B cell (primary cell): ENCODE measurements around the gene TREML2. TPM values are rescaled to one million over a fixed set of nuclear protein-coding genes. Genes with fewer than 3 reads are reported as not detected.

Source experiments
- ATAC-seq: fragments of 200-7000 bp; cut with Tn5 transposase; one replicate; pipeline ENCODE4 v1.10.0; 2021; ENCODE audit warnings: low read depth, mild to moderate bottlenecking, moderate number of reproducible peaks, moderate library complexity
- CTCF ChIA-PET: fragments of 350-600 bp; sonication (Branson Sonifier 250); formaldehyde crosslinking; loops from one replicate; lab custom pipeline; 2021; ENCODE audit warnings: antibody characterized with exemption, inconsistent platforms; lab: Charles Lee
- POLR2A ChIA-PET: fragments of 350-600 bp; sonication (Branson Sonifier 250); formaldehyde crosslinking; loops from one replicate; lab custom pipeline; 2021; ENCODE audit warnings: antibody characterized with exemption; lab: Charles Lee
- DNase-seq: peaks from one replicate; pipeline ENCODE4 v3.0.0; 2013
- H2AFZ ChIP-seq: 2 replicates; pipeline ENCODE4 v1.6.1; 2012; ENCODE audit warnings: mild to moderate bottlenecking, low read depth, low read length; ENCODE audit not compliant: insufficient read depth, poor library complexity, severe bottlenecking
- H3K27ac ChIP-seq, 2 donors: 1 replicate in 1 of 2; 2 replicates in 1 of 2; pipeline ENCODE4 v1.5.1; 2012 to 2013; ENCODE audit warnings: low read length in 2 of 2, mild to moderate bottlenecking in 2 of 2, moderate library complexity in 1 of 2
- H3K27me3 ChIP-seq, 4 experiments: fragments of 200-600 bp in 1 of 4; sonication (generic) in 1 of 4; replicated peaks in 1 of 4; 1 replicate in 2 of 4; 2 replicates in 2 of 4; pipeline versions ENCODE4 v1.6.1 to v1.7.0; 2013 to 2016; ENCODE audit warnings: low read length in 3 of 4, mild to moderate bottlenecking in 2 of 4, mixed read lengths in 1 of 4, moderate library complexity in 1 of 4; ENCODE audit not compliant: insufficient read depth in 4 of 4, control insufficient read depth in 3 of 4; ENCODE audit errors: control extremely low read depth in 1 of 4
- H3K36me3 ChIP-seq, 2 experiments: replicated peaks in 1 of 2; 1 replicate in 1 of 2; 2 replicates in 1 of 2; pipeline versions ENCODE4 v1.6.1 to v1.7.1; 2013; ENCODE audit warnings: low read length in 1 of 2; ENCODE audit not compliant: insufficient read depth in 2 of 2, control insufficient read depth in 1 of 2; ENCODE audit errors: control extremely low read depth in 1 of 2, extremely low read depth in 1 of 2
- H3K4me1 ChIP-seq, 2 donors: fragments of 200-600 bp in 1 of 2; sonication (generic) in 1 of 2; 1 replicate in 1 of 2; 2 replicates in 1 of 2; pipeline versions ENCODE4 v1.5.1 to v1.6.1; 2013 to 2017; ENCODE audit warnings: low read length in 2 of 2; ENCODE audit not compliant: control insufficient read depth in 2 of 2, insufficient read depth in 2 of 2
- H3K4me2 ChIP-seq: replicated peaks from 2 replicates; pipeline ENCODE3; 2012; ENCODE audit warnings: mild to moderate bottlenecking, low read depth, low read length; ENCODE audit not compliant: poor library complexity, severe bottlenecking
- H3K4me3 ChIP-seq, 5 experiments: fragments of 200-600 bp in 1 of 5; sonication (generic) in 1 of 5; 1 replicate in 3 of 5; 2 replicates in 2 of 5; pipeline versions ENCODE4 v1.5.1 to v1.7.0; 2011 to 2016; ENCODE audit warnings: low read length in 4 of 5, mild to moderate bottlenecking in 4 of 5, low read depth in 2 of 5, control low read depth in 1 of 5, moderate library complexity in 1 of 5; ENCODE audit not compliant: insufficient read depth in 1 of 5; ENCODE audit errors: control extremely low read depth in 1 of 5, extremely low read depth in 1 of 5
- H3K79me2 ChIP-seq: fragments of 200-600 bp; sonication (generic); one replicate; pipeline ENCODE4 v1.6.0; 2016; ENCODE audit warnings: low read length; ENCODE audit not compliant: control insufficient read depth, insufficient read depth
- H3K9ac ChIP-seq: fragments of 200-600 bp; sonication (generic); 2 replicates; pipeline ENCODE4 v1.6.1; 2017; ENCODE audit warnings: mild to moderate bottlenecking, low read length, moderate library complexity
- H3K9me3 ChIP-seq, 3 donors: one replicate each; pipeline versions ENCODE4 v1.6.1 to v1.7.1; 2013; ENCODE audit warnings: low read length in 2 of 3; ENCODE audit not compliant: control insufficient read depth in 2 of 3, insufficient read depth in 1 of 3; ENCODE audit errors: control extremely low read depth in 1 of 3
- H4K20me1 ChIP-seq: 2 replicates; pipeline ENCODE4 v1.6.0; 2012; ENCODE audit warnings: mild to moderate bottlenecking, low read length; ENCODE audit not compliant: insufficient read depth, control insufficient read depth, poor library complexity, severe bottlenecking
- H3K27ac Mint-ChIP-seq: one replicate; pipeline ENCODE4 v1.8.0; 2021; ENCODE audit warnings: mixed read lengths
- H3K27me3 Mint-ChIP-seq: one replicate; pipeline ENCODE4 v1.8.0; 2021; ENCODE audit warnings: mixed read lengths
- H3K4me1 Mint-ChIP-seq: one replicate; pipeline ENCODE4 v1.8.0; 2021; ENCODE audit warnings: mixed read lengths
- H3K4me3 Mint-ChIP-seq: one replicate; pipeline ENCODE4 v1.8.0; 2021; ENCODE audit warnings: mixed read lengths
- H3K9me3 Mint-ChIP-seq: one replicate; pipeline ENCODE4 v1.8.0; 2022; ENCODE audit warnings: mixed read lengths; ENCODE audit not compliant: insufficient read depth
- EZH2 ChIP-seq: IDR thresholded peaks from 2 replicates; pipeline ENCODE4 v1.6.1; 2012; ENCODE audit warnings: borderline replicate concordance, low read depth, mild to moderate bottlenecking, moderate library complexity, low read length; ENCODE audit not compliant: insufficient read depth, poor library complexity, severe bottlenecking
- WGBS: methylation state at CpG from one replicate; pipeline ENCODE4 v1.1.5; 2013; ENCODE audit warnings: missing lambda C conversion rate; ENCODE audit not compliant: insufficient coverage; 5-methylcytosine and 5-hydroxymethylcytosine counted together
- intact Hi-C: fragments of 100-400 bp; cut with micrococcal nuclease; formaldehyde crosslinking; loops from one replicate; pipeline ENCODE4 v1.10.0; 2022
- polyA plus RNA-seq: library from polyadenylated mRNA; depleted of rRNA; stranded (reverse); fragments of >200 nt; gene quantifications from 2 replicates; pipeline ENCODE4 v1.2.3, GENCODE V29; 2012
- total RNA-seq, 2 donors: library from RNA; stranded (reverse); fragments of 120-200 nt in 1 of 2; gene quantifications; 1 replicate in 1 of 2; 2 replicates in 1 of 2; pipeline versions ENCODE4 v1.2.3 to v1.2.4, GENCODE V29; 2013 to 2022
- TF ChIP-seq, protein P1 (sequence below): fragments of 200-600 bp; IDR thresholded peaks from one replicate; pipeline ENCODE4 v1.8.0; 2022; ENCODE audit warnings: antibody characterized with exemption, mild to moderate bottlenecking

Gene TREML2
- total and polyA plus RNA-seq, 2 donors (not counting 1 experiment from before 2014, with no cell fraction given) = 9.6 to 51.1 TPM

DNA sequence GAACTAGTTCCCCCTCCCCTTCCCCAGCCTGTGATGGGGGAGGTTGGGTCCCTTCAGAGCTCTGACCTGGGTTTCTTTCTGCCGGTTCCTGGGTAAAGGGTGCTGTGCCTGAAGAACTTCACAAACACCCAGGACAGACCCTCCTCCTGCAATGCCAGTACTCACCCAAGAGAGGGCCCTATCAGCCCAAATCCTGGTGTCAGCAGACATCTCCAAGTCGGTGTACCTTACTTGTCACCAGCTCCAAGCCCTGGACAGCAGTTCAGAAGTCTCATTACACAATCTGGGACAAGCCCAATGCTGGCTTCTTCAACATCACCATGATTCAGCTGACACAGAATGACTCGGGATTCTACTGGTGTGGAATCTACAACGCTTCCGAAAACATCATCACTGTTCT lies 27.7 kb upstream of the TREML2 start:
- ATAC-seq = no peak
- Histone ChIP-seq H3K9me3 (no peaks in the 10 kb centered on the region), H4K20me1 (no peaks in the 10 kb centered on the region), H3K4me3 (peak overlapping the region in 3 of 5 experiments; percentile 22 to 39 (median 33)), H2AFZ (no peak overlapping the region), H3K4me2 (peak overlapping the region; percentile 48), H3K36me3 (no peaks in the 10 kb centered on the region), H3K9ac (peak overlapping the region; percentile 18), H3K4me1 (peaks cover 0 to 18% of the 10 kb centered on the region in 2 donors), H3K79me2 (no peaks in the 10 kb centered on the region), H3K27ac (peak overlapping the region in 1 of 2 donors; percentile 52), H3K27me3 (no peaks in the 10 kb centered on the region)
- intact Hi-C loops = no loop called here
- ChIA-PET CTCF (no interaction called here), POLR2A (no interaction called here)
- Mint-ChIP-seq H3K27ac (no peak overlapping the region), H3K27me3 (peaks cover 26% of the 10 kb centered on the region), H3K4me1 (peaks cover 4% of the 10 kb centered on the region), H3K9me3 (no peaks in the 10 kb centered on the region), H3K4me3 (no peak overlapping the region)
- no peak for TF ChIP-seq EZH2
- TF ChIP-seq, protein P1, sequence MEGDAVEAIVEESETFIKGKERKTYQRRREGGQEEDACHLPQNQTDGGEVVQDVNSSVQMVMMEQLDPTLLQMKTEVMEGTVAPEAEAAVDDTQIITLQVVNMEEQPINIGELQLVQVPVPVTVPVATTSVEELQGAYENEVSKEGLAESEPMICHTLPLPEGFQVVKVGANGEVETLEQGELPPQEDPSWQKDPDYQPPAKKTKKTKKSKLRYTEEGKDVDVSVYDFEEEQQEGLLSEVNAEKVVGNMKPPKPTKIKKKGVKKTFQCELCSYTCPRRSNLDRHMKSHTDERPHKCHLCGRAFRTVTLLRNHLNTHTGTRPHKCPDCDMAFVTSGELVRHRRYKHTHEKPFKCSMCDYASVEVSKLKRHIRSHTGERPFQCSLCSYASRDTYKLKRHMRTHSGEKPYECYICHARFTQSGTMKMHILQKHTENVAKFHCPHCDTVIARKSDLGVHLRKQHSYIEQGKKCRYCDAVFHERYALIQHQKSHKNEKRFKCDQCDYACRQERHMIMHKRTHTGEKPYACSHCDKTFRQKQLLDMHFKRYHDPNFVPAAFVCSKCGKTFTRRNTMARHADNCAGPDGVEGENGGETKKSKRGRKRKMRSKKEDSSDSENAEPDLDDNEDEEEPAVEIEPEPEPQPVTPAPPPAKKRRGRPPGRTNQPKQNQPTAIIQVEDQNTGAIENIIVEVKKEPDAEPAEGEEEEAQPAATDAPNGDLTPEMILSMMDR = no peak
- 54% methylated on average over 4 of the region's 5 CpGs for WGBS
- peak; percentile 18 for DNase-seq

DNA sequence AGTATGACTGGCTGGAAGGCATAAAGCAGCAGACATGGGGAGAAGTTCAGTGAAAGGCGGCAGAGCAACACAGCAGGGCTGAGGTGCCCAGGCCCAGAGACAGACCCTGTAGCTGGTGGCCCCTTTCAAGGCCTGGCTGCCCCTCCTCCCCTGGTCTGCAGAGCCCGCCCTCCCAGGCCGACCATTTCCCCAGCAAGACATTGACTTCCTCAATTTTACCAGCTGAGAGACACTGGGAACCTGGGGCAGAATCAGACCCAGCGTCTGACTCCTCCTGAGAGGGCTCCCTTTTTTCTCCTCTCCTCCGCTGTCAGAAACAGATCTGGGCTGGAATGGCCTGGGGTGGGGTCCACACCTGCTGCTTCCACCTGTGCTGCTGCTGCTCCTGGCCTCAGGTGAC lies 27.1 kb upstream of the TREML2 start, which contains the start of gene TREML4:
Gene TREML4, plus strand, starts transcription at position 254 of the 400 bp plus-strand sequence. Its CDS starts 79 bp downstream, at position 333.
- H4K20me1 ChIP-seq = no peaks in the 10 kb centered on the region
- 38% methylated on average over 5 of the region's 5 CpGs for WGBS
- no peak within 1 kb of the TSS for H3K4me3 Mint-ChIP-seq
- H3K27me3 ChIP-seq = no peaks in the 10 kb centered on the region
- intact Hi-C loops = no loop called here
- no peaks in the 10 kb centered on the region for H3K9me3 Mint-ChIP-seq
- H3K79me2 ChIP-seq = no peaks in the 10 kb centered on the region
- H3K4me3 ChIP-seq = peak within 1 kb of the TSS in 3 of 5 experiments; percentile 22 to 39 (median 33)
- TF ChIP-seq EZH2 = no peak
- TF ChIP-seq, protein P1 = no peak
- H2AFZ ChIP-seq = no peak within 1 kb of the TSS
- peak within 1 kb of the TSS; percentile 18 for H3K9ac ChIP-seq
- H3K36me3 ChIP-seq = no peaks in the 10 kb centered on the region
- peaks cover 4% of the 10 kb centered on the region for H3K4me1 Mint-ChIP-seq
- H3K27ac Mint-ChIP-seq = no peak within 1 kb of the TSS
- POLR2A ChIA-PET = no interaction called here
- H3K4me2 ChIP-seq = peak within 1 kb of the TSS; percentile 48
- ATAC-seq (no peak), DNase-seq (peak; percentile 49)
- peaks cover 26% of the 10 kb centered on the region for H3K27me3 Mint-ChIP-seq
- H3K4me1 ChIP-seq = peaks cover 0 to 18% of the 10 kb centered on the region in 2 donors
- CTCF ChIA-PET = no interaction called here
- H3K9me3 ChIP-seq = no peaks in the 10 kb centered on the region
- peak within 1 kb of the TSS in 1 of 2 donors; percentile 52 for H3K27ac ChIP-seq
